Neural crest cell (in vitro differentiated cells): ENCODE data around the gene LCP1. TPM values are rescaled to one million over a fixed set of nuclear protein-coding genes. Genes with fewer than 3 reads are reported as not detected.

Source experiments
- DNase-seq: peaks from one replicate; pipeline ENCODE4 v3.0.0; 2021; ENCODE audit warnings: low read depth, mixed read lengths, low spot score
- H3K27ac Mint-ChIP-seq: one replicate; pipeline ENCODE4 v1.8.0; 2021; ENCODE audit warnings: mild to moderate bottlenecking, mixed read lengths; ENCODE audit not compliant: unreplicated experiment
- H3K27me3 Mint-ChIP-seq: 2 replicates; pipeline ENCODE4 v1.8.0; 2021; ENCODE audit warnings: low read depth, mild to moderate bottlenecking, mixed read lengths
- H3K36me3 Mint-ChIP-seq: 2 replicates; pipeline ENCODE4 v1.8.0; 2021; ENCODE audit warnings: low read depth, mild to moderate bottlenecking, mixed read lengths
- H3K4me1 Mint-ChIP-seq: 2 replicates; pipeline ENCODE4 v1.8.0; 2021; ENCODE audit warnings: mixed read lengths
- H3K4me3 Mint-ChIP-seq: one replicate; pipeline ENCODE4 v1.8.0; 2021; ENCODE audit warnings: mild to moderate bottlenecking, mixed read lengths
- H3K9me3 Mint-ChIP-seq: 2 replicates; pipeline ENCODE4 v1.8.0; 2021; ENCODE audit warnings: mixed read lengths
- total RNA-seq: library from RNA; stranded (reverse); gene quantifications from 2 replicates; pipeline ENCODE4 v1.2.1, GENCODE V29; 2021
- TF ChIP-seq, protein P1 (sequence below): fragments of 200-600 bp; sonication (generic); conservative IDR thresholded peaks from 2 replicates; pipeline ENCODE4 v1.5.0; 2021; ENCODE audit warnings: antibody characterized with exemption, mild to moderate bottlenecking

LCP1 gene
- total RNA-seq, 1 donor from 2014 or later: 7.6 TPM

- DNase-seq: no peak
- TF ChIP-seq, protein P1, sequence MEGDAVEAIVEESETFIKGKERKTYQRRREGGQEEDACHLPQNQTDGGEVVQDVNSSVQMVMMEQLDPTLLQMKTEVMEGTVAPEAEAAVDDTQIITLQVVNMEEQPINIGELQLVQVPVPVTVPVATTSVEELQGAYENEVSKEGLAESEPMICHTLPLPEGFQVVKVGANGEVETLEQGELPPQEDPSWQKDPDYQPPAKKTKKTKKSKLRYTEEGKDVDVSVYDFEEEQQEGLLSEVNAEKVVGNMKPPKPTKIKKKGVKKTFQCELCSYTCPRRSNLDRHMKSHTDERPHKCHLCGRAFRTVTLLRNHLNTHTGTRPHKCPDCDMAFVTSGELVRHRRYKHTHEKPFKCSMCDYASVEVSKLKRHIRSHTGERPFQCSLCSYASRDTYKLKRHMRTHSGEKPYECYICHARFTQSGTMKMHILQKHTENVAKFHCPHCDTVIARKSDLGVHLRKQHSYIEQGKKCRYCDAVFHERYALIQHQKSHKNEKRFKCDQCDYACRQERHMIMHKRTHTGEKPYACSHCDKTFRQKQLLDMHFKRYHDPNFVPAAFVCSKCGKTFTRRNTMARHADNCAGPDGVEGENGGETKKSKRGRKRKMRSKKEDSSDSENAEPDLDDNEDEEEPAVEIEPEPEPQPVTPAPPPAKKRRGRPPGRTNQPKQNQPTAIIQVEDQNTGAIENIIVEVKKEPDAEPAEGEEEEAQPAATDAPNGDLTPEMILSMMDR: no peak
- H3K4me1 Mint-ChIP-seq: peaks cover 11% of the 10 kb centered on the region
- no peaks in the 10 kb centered on the region for H3K9me3 Mint-ChIP-seq
- H3K27me3 Mint-ChIP-seq: no peaks in the 10 kb centered on the region
- no peak overlapping the region for H3K4me3 Mint-ChIP-seq
- no peaks in the 10 kb centered on the region for H3K36me3 Mint-ChIP-seq
- H3K27ac Mint-ChIP-seq: no peak overlapping the region
Observed at GRCh38 chr13:46134494-46134893, 47.5 kb downstream of the LCP1 start.

DNA sequence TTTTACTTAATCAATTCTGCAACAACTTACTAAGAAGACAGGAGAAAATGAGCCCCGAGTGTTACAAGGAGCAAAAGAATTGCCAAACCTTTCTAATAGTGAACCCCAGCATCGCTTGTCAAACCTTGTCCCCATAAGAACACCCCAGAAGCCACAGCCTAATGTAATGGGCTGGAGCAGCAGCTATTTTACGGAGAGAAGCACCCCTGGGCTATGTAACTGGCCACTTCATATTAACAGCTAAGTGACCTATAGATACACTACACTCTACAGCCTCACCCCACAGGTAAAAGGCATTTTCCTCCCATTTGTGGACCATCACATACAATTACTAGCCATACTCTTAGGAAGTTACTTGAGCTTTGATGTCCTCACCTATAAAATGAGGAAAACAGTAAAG lies 49.9 kb downstream of the LCP1 start:
- H3K27me3 Mint-ChIP-seq: no peaks in the 10 kb centered on the region
- no peaks in the 10 kb centered on the region for H3K36me3 Mint-ChIP-seq
- H3K9me3 Mint-ChIP-seq: no peaks in the 10 kb centered on the region
- no peak overlapping the region for H3K4me3 Mint-ChIP-seq
- TF ChIP-seq, protein P1: no peak
- H3K4me1 Mint-ChIP-seq: peaks cover 11% of the 10 kb centered on the region
- H3K27ac Mint-ChIP-seq: no peak overlapping the region
- DNase-seq: no peak

DNA sequence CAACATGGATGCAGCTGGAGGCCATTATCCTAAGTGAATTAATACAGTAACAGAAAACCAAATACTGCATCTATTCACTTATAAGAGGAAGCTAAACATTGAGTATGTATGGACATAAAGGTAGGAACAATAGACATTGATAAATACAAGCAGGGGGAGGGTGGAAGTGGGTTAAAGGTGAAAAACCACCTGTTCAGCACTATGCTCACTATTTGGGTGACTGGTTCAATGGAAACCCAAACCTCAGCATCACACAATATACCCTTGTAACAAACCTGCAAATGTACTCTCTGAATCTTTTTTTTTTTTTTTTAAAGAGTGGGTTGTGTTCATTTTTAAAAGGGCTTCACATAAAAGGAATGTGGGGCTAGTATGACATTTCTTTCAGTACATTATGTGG lies 50.3 kb downstream of the LCP1 start:
- Mint-ChIP-seq H3K9me3 (no peaks in the 10 kb centered on the region), H3K4me1 (peaks cover 13% of the 10 kb centered on the region), H3K27me3 (no peaks in the 10 kb centered on the region), H3K27ac (no peak overlapping the region), H3K36me3 (no peaks in the 10 kb centered on the region), H3K4me3 (no peak overlapping the region)
- DNase-seq: no peak
- TF ChIP-seq, protein P1: no peak

- Mint-ChIP-seq H3K36me3 (no peaks in the 10 kb centered on the region), H3K4me1 (peaks cover 14% of the 10 kb centered on the region), H3K27me3 (no peaks in the 10 kb centered on the region), H3K4me3 (no peak overlapping the region), H3K9me3 (no peaks in the 10 kb centered on the region), H3K27ac (no peak overlapping the region)
- TF ChIP-seq, protein P1: no peak
- no peak for DNase-seq
Observed at GRCh38 chr13:46129955-46130618, 51.9 kb downstream of the LCP1 start.

DNA sequence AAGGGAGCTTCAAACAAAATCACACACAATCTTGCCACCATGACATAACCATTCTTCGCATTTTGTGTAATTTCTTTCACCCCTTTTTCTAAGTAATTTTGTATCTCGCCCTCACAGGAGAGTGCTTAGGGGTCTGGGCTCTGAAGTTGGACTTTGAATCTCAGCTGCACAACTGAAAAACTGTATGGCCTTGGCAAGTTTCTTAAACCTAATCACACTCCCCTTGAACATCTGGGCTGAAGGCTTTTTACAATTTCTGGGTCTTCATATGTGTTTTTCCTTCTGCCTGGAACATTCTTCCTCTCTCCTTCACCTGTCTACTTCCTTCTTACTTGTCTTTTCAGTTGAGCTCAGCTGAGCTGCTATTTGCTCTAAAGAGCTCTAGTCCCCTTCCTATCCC lies 52.9 kb downstream of the LCP1 start:
- Mint-ChIP-seq H3K4me3 (no peak overlapping the region), H3K9me3 (no peaks in the 10 kb centered on the region), H3K36me3 (no peaks in the 10 kb centered on the region), H3K4me1 (peaks cover 18% of the 10 kb centered on the region), H3K27me3 (no peaks in the 10 kb centered on the region), H3K27ac (no peak overlapping the region)
- no peak for DNase-seq
- TF ChIP-seq, protein P1: no peak
